ENCODE measurements around the gene WDR89.
"Not testable (repeated sequence)": the region's sequence is repeated elsewhere in the genome, so short reads cannot be mapped to it uniquely, and the experiment has no call there.

Gene WDR89

DNA sequence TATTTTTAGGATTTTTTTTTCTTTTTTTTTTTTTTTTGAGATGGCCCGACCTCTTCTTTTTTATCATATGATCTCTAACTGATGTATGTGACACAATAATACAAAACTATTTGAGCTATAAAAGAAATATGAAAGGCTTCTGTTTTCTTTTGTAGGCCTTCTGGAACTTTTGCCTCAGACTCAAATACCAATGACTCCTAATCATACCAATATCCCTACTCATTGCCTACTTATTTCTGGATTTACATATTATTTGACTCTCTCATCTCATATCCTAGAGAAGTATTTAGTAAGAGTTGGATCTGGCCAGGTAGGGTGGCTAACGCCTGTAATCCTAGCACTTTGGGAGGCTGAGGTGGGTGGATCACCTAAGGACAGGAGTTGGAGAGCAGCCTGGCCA is 12.7 kb upstream of the WDR89 start:
- no peak for DNase-seq

DNA sequence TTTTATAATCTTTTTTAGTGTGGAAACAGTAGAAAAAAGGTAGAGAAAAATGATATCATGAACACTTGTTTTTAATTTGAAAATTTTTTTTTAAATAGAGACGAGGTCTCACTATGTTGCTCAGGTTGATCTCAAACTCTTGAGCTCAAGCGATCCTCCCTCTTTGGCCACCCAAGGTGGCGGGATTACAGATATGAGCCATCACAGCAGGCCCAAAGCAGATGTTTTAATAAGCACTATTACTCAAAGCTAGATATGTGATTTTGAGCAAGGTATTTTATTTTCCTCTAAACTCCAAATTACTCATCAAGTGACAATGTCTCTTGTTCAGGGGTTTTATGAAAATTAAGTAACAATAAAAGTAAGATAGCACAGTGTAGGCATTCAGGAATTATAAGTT is 10.7 kb upstream of the WDR89 start:
- DNase-seq: no peak

DNA sequence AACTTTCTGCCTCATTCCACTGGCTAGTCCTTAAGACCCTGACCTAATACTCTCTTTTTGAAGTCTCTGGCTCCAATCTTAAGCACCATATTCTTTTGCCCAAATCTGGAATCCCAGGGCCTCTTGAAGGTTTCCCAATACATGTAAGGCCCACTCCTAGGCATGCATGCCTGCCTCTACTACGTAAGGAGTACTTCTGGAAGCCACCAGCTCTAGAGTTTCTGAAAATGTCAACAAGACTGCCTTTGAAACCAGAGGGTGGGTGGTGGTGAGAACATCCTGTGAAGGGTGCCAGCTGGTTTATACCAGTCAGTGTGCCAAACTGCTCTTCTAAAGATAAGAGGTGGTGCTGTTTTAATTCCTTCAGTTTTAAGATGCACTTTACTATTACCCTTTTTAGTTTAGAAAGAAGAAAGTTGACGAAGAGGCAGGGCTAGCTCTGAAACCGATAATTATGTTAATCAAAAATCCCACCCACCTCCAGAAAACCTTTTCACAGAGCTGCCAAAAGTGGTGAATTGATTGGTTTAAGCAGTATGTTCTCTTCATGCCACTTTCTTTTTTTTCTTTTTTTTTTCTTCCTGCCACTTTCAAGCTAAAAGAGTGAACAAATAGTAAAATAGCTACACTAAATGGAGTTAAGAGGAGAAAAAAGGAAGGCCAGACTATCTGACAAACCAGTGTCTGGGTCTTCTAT is 8.7 kb upstream of the WDR89 start:
- DNase-seq: peak in 2 of 51 donors; percentile 11 to 17

DNA sequence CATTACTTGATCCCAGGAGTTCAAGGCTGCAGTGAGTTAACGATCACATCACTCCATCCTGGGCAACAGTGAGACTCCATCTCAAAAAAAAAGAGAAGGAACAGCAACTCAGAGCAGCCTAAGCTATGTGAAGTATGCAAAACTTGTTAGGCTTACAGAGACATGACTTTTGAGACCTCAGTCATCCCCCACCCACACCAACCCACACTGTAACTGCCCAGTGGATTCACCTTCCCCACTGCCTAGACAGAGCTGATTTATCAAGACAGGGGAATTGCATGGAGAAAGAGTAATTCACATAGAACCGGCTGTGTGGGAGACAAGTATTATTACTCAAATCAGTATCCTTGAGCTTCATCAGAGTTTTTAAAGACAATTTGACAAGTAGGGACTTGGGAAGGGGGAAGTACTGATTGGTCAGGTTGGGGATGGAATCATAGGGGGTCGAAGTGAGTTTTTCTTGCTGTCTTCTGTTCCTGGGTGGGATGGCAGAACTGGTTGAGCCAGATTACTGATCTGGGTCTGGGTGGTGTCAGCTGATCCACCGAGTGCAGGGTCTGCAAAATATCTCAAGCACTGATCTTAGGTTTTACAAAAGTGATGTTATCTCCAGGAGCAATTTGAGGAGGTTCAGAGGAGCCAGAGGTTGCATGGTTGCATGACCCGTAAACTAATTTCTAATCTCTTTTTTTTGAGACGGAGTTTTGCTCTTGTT is 6.2 kb upstream of the WDR89 start:
- no peak for DNase-seq

DNA sequence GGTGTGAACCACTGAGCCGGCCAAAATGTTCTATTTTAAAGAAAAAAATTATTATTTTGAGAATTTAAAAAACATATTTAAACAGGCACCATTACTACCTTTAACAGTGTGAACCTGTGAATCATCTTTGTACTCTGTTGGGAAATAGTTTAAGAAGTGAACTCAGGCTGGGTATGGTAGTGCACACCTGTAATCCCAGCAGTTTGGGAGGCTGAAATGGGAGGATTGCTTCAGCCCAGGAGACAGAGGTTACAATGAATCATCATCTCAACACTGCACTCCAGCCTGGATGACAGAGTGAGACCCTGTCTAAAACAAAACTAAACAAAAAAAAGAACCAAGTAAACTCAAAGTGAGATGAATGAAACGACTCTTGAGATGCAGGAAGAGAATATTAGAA is 3.1 kb upstream of the WDR89 start:
- DNase-seq: no peak

DNA sequence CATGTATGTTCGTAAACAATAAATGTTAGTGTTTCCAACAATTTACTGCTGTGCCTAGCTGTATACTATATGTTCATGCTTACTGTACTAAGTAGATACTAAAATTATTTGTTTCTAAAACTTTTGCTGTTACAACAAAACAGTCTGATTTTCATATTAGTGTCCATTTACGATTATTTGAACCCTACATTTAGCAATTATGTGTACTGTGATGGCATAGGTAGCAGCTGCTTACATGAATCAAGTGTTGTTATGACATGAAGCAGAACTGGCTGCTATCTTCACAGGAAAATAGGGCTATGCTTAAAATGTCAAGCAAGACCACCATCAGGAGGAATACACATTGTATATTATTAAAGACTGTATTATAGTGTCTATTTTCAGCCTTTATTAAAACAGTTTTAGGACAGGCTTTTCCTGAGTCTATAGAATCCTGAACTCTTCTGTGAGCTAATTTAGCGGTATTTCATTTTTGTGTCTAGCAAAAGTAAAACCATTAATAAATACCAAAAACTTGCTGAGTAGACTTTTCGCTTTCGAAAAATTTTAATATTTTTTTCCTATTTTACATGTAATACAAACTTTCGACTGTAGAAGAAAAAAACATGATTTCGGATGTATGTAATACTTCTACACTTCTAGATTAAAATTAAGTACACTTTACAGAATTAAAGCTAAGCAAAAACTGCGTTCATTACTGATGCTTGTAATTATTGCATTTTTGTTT is 1.1 kb upstream of the WDR89 start:
- DNase-seq: no peak

DNA sequence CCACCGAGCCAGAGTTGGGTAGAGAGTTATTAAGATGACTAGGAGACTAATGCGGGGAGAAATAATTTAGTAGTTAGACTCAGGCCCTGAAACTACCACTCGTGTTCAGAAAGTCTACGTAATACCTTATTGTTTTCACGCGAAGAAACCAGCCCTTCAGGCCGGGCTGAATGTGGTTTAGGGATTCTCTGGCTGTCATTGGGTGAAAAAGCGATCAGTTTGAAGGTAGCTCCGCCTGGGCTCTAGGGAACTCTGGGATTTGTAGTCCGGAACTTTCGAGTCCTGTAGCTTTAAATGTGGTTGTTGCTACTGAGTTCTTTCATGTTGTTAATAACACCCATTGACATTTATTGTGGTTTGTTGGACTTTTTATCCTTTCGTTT is 549 bp upstream of the WDR89 start:
- peak in 45 of 51 donors; percentile 48 to 100 (median 83) for DNase-seq

DNA sequence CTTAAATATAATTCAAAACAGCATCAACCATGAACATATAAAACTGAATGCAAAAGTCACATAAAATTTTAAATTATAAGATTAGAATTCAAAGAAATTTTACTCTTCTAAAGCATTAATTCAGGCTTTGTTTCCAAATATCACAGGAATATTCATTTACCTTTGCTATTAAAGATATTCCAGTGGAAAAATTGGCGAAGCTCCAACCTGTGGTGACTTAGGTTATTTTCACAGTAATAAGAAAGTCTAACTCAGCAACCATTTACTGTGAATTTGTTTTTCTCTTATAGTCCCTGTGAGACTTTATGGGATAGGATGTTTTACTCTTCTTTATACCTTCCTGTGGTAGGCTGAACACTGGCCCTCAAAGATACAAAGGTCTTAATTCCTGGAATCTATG is 3.2 kb downstream of the WDR89 start:
- DNase-seq: no peak

DNA sequence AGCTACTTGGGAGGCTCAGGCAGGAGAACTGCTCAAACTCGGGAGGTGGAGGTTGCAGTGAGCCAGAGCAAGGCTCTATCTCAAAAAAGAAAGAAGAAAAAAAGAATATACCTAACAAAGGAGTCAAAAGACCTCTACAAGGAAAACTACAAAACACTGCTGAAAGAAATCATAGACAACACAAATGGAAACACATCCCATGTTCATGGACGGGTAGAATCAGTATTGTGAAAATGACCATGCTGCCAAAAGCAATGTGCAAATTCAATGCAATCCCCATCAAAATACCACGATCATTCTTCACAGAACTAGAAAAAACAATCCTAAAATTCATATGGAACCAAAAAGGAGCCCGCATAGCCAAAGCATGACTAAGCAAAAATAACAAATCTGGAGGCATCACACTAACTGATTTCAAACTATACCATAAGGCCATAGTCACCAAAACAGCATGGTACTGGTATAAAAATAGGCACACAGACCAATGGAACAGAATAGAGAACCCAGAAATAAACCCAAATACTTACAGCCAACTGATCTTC is 5.5 kb downstream of the WDR89 start:
- DNase-seq: not testable (repeated sequence)

DNA sequence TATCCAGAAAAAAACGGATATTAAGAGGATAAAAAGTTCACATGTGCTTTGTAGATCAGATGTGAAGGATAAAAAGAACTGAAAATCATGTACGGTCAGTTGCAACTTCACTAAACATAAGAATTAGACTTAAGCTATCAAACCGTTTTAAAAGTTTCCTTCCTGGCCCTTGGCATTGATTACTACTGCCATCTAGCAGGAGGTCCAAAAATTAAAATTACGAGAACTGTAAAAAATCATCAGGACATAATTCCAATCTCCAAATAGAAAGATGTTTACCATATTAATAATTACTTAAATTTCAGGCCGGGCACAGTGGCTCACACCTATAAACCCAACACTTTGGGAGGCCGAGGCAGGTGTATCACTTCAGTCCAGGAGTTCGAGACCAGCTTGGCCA is 7.9 kb downstream of the WDR89 start:
- DNase-seq: no peak

DNA sequence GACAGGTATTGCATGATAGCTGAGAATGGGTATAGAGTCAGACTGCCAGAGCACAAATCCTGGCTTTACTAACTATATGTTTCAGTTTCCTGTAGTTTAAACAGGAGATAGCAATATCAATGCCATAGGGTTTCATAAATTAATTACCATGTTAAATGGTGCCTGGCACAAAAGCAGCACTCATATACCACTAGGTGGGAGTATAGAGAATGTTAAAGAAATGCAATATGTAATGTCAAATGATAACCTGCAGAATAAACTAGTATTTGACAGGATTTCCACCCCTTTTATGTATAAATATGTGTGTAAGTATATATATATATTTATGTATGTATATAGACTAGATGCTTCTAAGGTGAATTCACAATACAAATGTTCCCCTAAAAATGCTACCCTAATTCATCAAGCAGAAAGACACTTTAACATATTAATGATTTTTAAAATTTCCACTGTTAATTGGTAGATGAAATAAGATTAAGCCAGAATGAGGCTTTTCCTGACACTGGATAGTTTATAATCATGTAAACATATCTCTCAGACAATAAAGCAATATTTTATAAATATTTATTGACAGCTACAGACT is 8.6 kb downstream of the WDR89 start:
- no peak for DNase-seq

DNA sequence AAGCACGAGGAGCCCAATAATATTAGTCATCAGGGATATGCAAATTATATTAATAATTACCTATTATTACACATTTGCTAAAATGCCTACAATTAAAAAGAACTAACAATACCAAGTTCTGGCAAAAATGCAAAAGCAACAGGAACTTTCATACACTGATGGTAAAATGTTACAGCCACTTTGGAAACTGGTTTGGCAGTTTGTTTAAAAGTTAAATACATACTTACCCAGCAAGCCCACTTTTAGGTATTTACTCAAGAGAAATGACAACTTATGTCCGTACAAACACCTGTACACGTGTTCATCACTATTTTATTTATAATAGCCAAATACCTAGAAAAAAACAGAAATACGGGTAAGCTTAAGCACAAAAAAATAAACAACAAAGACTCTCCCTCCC is 17.0 kb downstream of the WDR89 start:
- DNase-seq: no peak

DNA sequence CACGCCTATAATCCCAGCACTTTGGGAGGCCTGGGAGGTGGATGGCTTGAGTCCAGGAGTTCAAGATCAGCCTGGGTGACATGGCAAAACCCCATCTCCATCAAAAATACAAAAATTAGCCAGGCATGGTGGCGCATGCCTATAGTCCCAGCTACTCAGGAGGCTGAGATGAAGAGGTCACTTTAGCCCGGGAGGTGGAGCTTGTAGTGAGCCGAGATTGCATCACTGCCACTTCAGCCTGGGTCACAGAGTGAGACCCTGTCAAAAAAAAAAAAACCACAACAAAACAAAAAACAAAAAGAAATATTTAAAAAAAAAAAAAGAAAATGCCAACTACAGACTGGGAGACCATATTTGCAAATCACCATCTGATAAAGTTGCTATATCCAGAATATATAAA is 17.5 kb downstream of the WDR89 start:
- DNase-seq: no peak

DNA sequence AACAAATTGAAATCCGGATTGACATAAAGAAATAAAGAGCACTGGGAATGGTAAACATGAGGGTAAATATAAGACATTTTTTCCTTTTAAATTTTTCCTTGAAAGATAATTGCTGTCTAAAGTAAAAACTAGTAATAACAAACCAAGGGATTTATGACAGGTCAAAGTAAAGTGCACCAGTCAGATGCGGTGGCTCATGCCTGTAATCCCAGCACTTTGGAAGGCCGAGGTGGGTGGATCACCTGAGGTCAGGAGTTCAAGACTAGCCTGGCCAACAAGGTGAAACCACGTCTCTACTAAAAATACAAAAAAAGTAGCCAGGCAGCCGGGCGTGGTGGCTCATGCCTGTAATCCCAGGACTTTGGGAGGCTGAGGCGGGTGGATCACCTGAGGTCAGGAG is 19.7 kb downstream of the WDR89 start:
- not testable (repeated sequence) for DNase-seq

DNA sequence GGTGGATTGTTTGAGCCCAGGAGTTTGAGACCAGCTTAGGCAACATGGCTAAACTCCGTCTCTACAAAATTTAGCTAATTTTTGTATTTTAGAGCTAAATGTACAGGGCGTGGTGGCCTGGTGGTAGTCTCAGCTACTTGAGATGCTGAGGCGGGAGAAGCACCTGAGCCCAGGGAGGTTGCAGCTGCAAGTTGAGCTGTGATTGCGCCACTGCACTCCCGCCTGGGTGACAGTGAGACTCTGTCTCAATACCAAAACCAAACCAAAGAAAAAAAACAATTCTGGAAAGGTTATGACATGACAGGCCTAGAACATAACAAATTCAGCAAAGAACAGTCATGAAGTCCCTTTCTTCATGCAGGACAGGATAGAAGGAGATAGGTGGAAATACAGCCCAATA is 25.7 kb downstream of the WDR89 start:
- DNase-seq: no peak

DNA sequence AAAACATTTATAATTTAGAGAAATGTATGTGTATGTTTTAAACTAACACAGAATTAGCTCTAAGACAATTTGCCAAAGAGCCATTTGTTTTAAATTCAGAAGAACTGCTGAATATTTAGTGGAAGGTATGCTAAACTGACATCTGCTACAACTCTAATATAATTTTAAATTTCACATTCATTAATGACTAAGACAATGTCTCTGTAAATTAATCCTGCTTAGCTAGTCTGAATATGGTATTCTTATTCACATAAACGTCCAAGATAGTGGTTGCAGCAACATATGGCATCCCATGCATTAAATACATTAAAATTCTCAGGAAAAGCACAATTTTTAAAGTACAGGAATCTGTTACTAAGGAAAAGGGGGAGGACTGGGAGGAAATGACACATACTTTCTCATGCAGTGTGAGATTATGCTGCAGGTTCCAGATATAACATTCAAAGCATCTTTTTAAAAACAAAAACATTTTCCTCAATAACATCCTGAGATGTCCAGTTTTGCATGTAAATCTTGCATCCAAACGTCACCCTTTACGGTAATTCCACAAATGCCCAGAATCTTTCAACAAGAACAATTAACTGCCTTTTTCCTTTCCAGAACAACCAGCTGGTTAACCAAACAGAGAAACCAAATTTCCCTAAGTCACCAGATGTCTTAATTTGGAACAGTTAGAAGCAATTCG is 26.9 kb downstream of the WDR89 start:
- no peak for DNase-seq

DNA sequence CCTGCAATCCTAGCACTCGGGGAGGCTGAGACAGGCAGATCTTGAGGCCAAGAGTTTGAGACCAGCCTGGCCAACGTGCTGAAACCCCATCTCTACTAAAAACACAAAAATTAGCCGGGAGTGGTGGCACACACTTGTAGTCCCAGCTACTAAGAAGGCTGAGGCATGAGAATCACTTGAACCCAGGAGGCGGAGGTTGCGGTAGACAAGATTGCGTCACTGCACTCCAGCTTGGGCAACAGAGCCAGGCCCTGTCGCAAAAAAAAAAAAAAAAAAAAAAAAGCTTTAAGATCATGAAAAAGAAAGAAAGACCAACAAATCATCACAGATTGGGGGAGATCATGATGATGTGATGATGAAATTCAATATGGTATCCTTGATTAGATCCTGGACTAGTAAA is 30.6 kb downstream of the WDR89 start:
- DNase-seq: no peak

DNA sequence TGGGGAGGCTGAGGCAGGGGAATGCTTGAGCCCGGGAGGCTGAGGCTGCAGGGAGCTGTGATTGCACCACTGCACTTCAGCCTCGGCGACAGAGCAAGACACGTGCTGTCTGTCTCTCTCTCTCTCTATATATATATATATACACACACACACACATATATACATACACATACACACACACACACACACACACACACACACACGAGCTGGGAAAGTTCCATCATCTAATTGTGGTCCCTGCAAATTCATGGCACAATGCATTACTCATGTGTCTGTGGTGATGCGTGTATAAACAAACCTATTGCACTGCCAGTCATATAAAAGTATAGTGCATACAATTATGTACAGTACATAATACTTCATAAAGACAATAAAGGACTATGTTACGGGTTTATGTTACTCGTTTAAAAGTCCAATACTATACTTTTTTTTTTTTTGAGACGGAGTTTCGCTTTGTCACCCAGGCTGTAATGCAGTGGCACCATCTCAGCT is 36.6 kb downstream of the WDR89 start:
- DNase-seq: no peak

DNA sequence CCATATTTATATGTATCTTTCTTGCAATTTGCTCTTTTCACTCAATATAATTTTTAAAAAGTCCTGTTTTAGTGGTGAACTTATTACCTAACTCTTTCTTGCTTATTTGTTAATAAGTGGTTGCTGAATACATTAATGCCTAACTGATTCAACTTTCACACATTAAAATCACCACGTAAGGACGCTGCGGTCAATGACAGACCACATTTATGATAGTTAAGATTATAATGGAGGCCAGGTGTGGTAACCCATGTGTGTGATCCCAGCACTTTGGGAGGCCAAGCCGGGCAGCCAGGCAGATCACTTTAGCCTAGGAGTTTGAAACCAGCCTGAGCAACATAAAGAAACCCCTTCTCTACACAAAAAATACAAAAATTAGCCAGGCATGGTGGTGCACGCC is 37.0 kb downstream of the WDR89 start:
- DNase-seq: no peak

DNA sequence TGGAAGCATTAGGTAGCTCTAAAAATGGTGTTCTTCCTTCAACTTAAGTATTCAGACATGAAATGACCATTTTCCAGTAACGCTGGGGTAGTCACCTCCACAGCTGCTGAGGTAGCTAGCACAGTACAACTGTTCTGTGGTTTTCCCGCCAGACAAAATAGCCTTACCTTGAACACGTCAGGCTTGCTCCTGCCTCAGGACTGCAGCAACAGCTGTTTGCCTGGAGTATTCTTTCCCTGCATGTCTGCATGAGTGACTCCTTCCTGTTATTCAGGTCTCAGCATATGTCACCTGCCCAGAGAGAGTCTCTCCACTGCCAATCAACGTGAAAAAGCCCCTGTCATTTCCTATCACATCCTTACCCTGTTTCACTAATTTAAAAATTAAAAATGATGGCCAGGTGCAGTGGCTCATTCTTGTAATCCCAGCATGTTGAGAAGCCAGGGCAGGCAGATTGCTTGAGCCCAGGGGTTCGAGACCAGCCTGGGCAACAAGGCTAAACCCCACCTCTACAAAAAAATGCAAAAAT is 37.9 kb downstream of the WDR89 start:
- DNase-seq: no peak

DNA sequence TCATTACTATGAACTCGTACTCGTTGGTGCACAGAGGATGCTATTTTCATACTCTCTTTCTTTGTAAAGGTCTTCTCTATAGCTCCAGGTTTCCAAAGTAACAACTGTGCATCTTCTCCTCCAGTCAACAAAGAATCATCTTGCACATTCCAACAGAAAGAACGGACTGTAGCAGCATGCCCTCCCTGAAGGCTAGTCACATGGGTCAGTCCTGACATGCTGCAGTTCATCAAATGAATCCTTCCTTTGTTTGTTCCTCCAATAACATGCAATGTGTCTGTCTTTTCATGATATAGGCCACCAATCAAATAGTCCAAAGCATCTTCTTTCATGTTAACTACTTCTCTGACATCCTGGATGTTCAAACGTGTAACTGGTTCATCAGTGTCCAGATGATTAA is 42.9 kb downstream of the WDR89 start:
- DNase-seq: peak in 16 of 51 donors; percentile 1 to 58 (median 5)
